ENCODE data around the gene AS3MT. TPM values are rescaled to one million over a fixed set of nuclear protein-coding genes. Genes with fewer than 3 reads are reported as not detected.
"Not testable (repeated sequence)": the region's sequence is repeated elsewhere in the genome, so short reads cannot be mapped to it uniquely, and the experiment has no call there.

AS3MT gene
- total RNA-seq, 4 donors from 2014 or later: 9.8 to 19.2 (median 13.5) TPM

- intact Hi-C loops (cut with DNase I): loop anchor here (2.0 to 5.0 kb wide), 2 partner anchors 149 to 327 kb away; partner anchors contain the start of gene RPEL1
- no peak for DNase-seq
- Histone ChIP-seq H3K4me1 (peaks cover 39 to 42% of the 10 kb centered on the region in 2 donors), H3K4me3 (replicated peaks in 1 of 3) (peak overlapping the region in 1 of 3 donors; percentile 95), H3K27me3 (no peaks in the 10 kb centered on the region), H3K36me3 (no peaks in the 10 kb centered on the region), H3K9me3 (no peaks in the 10 kb centered on the region), H3K27ac (no peak overlapping the region)
- WGBS, 2 donors: 62 to 65% methylated on average over 9 of the region's 9 CpGs
- TF ChIP-seq POLR2A (IDR thresholded peaks at IDR 0.05) (no peak), CTCF (IDR thresholded peaks at IDR 0.05) (no peak)
Observed at GRCh38 chr10:102919992-102920739, 50.9 kb downstream of the AS3MT start.

DNA sequence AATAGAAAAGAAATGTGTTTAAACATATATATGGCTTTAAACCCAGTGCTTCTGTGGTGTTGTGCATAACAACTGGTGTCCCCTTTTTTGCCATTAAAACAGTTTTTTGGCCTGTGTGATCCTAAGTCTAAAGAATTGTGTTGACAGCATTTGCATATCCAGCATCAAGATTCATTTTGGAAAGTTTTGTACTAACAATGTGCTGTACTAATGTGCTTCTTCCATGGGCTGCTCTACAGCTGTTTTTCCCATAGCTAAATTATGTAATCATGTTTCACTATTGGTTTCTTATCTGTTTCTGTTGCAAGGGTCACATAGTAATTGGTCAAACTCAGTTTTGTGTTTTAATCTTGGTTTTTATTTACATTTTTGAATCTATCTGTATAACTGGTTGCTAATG, 54.3 kb downstream of the AS3MT start:
- H3K4me3 ChIP-seq (replicated peaks in 1 of 3): no peak overlapping the region
- TF ChIP-seq POLR2A (IDR thresholded peaks at IDR 0.05) (no peak), CTCF (IDR thresholded peaks at IDR 0.05) (no peak)

GRCh38 chr10:102926842-102927241, 57.6 kb downstream of the AS3MT start:
- Histone ChIP-seq H3K9me3 (no peaks in the 10 kb centered on the region), H3K4me1 (peaks cover 11 to 20% of the 10 kb centered on the region in 2 donors), H3K4me3 (replicated peaks in 1 of 3) (no peak overlapping the region), H3K36me3 (no peaks in the 10 kb centered on the region), H3K27ac (no peak overlapping the region), H3K27me3 (no peaks in the 10 kb centered on the region)
- 87 to 88% methylated on average over 6 of the region's 6 CpGs for WGBS, 2 donors
- no peak for DNase-seq
- TF ChIP-seq CTCF (IDR thresholded peaks at IDR 0.05): no peak
- intact Hi-C loops (cut with DNase I): no loop called here

More for the DNA sequence above, 54.3 kb downstream of the AS3MT start:
- Histone ChIP-seq H3K36me3 (no peaks in the 10 kb centered on the region), H3K9me3 (no peaks in the 10 kb centered on the region), H3K27me3 (no peaks in the 10 kb centered on the region), H3K27ac (no peak overlapping the region), H3K4me1 (peaks cover 33 to 37% of the 10 kb centered on the region in 2 donors)
- no peak for DNase-seq
- intact Hi-C loops (cut with DNase I): no loop called here

DNA sequence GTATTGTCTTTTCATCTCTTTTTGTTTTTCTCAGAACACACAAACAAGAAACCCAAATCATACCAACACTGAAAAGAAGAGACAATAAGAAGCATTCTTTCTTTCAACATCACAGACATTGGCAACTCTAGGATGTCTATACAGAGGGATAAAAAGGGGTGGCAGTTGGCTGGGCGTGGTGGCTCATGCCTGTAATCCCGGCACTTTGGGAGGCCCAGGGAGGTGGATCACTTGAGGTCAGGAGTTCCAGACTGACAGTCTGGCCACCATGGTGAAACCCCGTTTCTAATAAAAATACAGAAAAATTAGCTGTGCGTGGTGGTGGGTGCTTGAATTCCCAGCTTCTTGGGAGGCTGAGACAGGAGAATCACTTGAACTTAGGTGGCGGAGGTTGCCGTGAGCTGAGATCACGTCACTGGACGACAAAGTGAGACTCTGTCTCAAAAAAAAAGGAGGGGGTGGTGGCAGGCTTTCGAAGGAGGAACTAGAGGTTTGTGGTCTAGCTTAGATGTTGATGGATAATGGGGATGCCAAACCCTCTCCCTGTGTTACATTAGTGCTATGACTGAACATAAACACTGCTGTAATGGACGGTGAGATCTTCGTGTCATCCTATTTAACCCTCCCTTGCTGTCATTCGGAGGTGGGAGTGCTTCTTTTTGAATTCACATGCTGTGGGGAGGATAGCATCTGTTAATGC, 58.2 kb downstream of the AS3MT start:
- no peak overlapping the region for H3K4me3 ChIP-seq (replicated peaks in 1 of 3)
- no peaks in the 10 kb centered on the region for H3K36me3 ChIP-seq
- H3K9me3 ChIP-seq: no peaks in the 10 kb centered on the region
- no peak for TF ChIP-seq POLR2A (IDR thresholded peaks at IDR 0.05)
- TF ChIP-seq CTCF (IDR thresholded peaks at IDR 0.05): no peak
- H3K27me3 ChIP-seq: no peaks in the 10 kb centered on the region
- WGBS, 2 donors: 90 to 94% methylated on average over 12 of the region's 12 CpGs
- no peak overlapping the region for H3K27ac ChIP-seq
- peaks cover 11 to 17% of the 10 kb centered on the region in 2 donors for H3K4me1 ChIP-seq
- intact Hi-C loops (cut with DNase I): no loop called here
- no peak for DNase-seq

GRCh38 chr10:102928442-102928841, 59.2 kb downstream of the AS3MT start:
- H3K4me3 ChIP-seq (replicated peaks in 1 of 3); H3K27me3 ChIP-seq; intact Hi-C loops (cut with DNase I); H3K27ac ChIP-seq; H3K9me3 ChIP-seq; DNase-seq; H3K36me3 ChIP-seq: not testable (repeated sequence)
- WGBS, 2 donors: 88 to 97% methylated on average over 5 of the region's 5 CpGs
- H3K4me1 ChIP-seq: peaks cover 11 to 13% of the 10 kb centered on the region in 2 donors
